HG03354 (cell line): Measurements from ENCODE around the gene IQSEC3.
"Not testable (repeated sequence)": the region's sequence is repeated elsewhere in the genome, so short reads cannot be mapped to it uniquely, and the experiment has no call there.

Experiments
- ATAC-seq: cut with Tn5 transposase; IDR thresholded peaks from one replicate; pipeline ENCODE4 v1.9.1; 2021; ENCODE audit warnings: mild to moderate bottlenecking; ENCODE audit not compliant: unreplicated experiment, poor library complexity, severe bottlenecking

The IQSEC3 gene

DNA sequence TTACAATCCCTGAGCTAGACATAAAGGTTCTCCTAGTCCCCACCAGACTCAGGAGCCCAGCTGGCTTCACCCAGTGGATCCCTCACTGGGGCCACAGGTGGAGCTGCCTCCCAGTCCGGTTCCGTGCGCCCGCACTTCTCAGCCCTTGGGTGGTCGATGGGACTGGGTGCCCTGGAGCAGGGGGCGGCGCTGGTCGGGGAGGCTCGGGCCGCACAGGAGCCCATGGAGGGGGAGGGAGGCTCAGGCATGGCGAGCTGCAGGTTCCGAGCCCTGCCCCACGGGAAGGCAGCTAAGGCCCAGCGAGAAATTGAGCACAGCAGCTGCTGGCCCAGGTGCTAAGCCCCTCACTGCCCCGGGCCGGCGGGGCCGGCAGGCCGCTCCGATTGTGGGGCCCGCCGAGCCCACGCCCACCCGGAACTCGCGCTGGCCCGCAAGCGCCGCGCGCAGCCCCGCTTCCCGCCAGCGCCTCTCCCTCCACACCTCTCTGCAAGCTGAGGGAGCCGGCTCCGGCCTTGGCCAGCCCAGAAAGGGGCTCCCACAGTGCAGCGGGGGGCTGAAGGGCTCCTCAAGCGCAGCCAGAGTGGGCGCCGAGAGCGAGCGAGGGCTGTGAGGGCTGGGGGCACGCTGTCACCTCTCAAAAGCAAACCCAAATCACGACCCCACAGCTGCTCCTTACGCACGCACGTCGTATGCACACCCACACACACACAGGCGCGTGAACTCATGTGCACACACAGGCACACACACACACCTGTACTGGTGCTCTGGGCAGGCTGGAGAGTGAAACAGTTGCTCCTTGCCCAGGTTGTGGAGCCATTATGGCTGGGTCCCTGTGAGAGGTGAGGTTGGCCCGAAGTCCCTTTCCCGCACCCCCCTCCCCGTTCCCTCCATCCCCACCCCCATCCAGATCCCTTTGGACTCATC lies 121.7 kb downstream of the IQSEC3 start:
- not testable (repeated sequence) for ATAC-seq

DNA sequence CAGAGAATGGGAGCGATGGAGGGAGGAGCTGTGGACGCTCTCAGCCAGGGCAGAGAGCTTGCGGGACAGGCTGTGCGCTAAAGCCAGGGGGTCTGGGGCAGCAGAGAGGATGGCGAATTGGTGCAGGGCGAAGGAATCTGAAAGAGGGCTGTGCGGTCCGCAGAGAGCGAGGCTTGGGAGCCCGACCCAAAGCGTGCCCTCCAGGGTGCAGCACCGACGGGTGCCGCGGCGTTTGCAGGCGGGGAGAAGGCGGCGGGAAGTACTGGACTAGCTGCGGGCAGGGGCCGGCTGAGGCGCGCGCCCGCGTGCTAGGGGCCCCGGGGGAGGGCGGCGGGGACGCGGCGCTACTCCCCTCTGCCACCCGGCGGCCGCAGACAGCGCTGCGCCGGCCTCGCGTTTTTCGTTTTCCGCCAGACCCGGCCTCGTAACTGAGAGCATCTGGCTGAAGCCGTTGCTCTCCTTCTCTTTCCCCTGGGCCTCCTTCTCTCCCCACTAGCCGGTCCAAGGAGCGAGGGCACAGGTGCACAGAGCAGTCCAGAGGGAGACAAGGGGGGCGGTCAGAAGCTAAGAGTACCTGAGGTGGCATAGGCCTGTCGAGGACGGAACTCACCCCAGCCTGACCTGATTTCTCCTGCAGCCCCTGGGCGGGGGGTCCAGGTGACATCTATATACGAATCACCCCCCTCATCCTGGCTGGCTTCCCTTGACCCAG lies 122.5 kb downstream of the IQSEC3 start:
- no peak for ATAC-seq

DNA sequence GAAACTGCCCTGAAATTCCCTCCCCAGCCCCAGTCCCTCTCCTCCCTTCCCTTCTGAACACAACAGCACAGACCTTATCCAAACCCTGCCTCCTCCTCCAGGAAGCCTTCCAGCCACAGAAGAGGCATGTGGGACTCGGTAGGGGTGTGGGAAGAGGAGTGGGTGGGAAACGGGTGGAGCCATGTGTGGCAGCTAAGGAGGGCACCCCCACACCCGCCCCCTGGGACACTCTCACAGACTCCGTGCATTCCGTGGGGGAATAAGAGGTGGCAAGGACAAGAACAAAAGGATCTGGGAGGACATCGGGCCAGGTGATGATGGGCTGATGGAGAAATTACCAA lies 123.0 kb downstream of the IQSEC3 start:
- ATAC-seq, result no peak

DNA sequence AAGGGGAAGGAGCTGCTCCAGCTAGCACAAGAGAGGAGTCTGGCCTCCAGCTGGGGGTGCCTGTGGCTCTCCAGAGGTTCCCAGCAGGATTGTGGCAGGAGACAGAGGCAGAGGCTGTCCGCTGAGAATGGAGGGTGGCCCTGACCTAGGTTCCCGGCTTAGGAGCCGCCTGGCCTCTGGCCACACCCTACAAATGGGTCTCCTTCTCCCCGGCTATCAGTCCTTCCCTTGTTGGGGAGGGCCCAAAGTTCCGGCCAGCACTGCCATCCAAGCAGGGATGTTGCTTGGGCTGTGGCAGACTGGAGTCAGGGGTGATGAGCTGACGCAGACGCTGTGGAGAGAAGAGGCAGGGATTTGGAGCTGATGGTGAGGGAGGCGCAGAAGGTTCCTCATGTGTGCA lies 124.3 kb downstream of the IQSEC3 start:
- no peak for ATAC-seq

DNA sequence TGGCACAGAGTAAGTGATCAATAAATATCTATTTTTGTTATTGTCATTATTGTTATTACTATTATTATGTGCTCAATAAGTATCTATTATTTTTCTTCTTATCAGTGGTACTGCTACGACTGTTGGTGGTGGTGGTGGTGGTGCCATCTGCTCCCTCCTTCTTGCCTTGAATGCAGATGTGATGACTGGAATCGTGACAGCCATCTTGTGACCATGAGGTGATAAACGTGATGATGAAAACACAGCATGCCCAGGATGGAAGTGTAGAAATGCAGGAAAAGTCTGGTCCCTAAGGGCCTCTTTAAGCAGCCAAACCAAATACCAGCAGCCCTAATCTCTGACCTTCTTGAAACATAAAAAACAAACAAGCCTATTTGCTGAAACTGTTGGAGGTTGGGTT lies 125.0 kb downstream of the IQSEC3 start:
- ATAC-seq, result no peak

DNA sequence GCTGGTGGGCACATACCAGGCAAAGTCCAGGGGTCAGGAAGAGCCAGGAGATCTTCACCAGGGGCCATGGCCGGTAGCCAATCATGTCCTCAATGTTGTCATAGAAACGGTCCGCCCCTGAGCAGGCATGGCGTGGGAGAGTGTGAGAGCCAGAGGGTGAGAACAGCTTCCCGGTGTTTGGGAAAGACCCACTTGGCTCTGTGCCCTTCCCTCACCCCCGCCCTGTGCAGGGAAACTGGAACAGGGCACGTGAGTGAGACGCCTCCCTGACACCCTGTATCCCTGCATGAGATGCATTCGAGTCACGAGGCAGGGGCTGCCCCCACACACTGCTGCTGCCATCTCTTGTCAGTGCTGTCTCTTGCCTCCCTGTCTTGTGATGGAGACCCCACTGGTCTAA lies 126.7 kb downstream of the IQSEC3 start:
- ATAC-seq, result no peak

DNA sequence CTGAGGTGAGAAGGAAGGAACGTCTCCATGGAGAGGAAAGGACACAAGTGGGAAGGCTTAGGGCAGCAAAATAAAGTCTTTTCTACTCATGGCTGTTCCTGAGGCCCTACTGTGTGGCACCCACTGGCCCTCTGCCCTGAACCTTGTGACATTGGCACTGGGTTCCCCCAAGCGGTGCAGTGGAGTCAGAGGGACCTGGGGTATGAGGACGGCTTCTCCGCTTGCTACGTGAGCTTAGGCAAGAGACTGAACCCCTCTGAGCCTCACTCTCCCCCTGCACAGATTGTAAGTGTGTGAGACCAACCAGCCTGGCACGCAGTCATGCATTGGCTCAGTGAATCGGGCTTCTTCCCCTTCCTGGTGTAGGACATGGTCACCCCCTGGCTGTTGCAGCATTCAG lies 127.7 kb downstream of the IQSEC3 start:
- ATAC-seq, result no peak

DNA sequence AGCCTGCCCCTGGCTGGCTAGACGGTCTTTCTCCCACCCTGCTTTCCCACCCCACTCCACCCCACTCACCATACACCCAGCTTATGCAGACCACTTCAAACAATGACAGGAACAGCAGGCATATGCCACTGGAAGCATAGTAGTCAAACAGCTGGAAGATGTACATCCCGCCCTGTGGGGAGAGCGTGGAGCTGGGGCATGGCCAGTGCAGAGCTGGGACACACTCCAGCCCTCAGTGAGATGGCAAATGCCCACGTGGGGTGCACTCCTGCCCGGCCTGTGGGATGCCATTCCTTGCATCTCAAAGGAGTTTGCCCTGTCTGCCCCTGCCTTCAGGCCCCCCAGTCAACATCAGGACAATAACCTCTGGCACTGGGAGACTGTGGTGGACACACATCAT lies 128.6 kb downstream of the IQSEC3 start:
- no peak for ATAC-seq

DNA sequence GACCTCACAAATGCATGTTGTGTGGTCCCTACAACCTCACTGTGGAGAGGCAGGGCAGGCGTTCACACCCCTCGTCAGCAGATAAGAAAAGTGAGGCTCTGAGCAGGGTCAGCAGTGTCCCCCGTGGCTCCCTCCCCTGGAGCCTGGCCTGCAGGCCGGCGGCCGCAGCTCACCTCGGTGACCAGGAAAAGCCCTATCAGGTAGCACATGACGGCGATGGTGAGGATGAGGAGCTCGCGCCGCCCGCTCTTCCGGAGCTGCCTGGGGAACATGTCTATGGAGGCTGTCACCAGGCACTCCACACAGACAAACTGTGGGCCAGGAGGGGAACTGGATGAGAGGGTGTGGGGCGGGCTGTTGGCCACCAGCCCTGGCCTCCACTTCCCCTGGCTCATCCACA lies 129.4 kb downstream of the IQSEC3 start:
- ATAC-seq, result no peak

DNA sequence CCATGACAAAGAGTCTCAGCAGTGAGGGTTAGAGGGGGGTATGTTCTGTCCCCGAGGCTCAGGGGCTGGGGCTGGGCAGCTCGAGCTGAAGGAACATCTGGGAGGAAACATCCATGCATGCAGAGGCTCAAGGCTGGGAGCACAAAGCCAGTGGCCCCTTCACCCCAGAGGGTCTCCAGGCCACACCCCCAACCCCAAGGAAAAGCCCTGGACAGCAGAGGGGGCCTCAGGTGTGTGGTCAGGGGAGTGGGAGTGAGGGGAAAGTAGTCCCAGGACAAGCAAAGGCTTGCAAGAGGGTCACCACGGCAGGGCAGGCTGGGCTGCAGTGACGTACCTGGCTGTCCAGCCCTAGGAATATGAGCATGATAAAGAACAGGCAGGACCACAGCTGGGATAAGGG lies 129.9 kb downstream of the IQSEC3 start:
- no peak for ATAC-seq

DNA sequence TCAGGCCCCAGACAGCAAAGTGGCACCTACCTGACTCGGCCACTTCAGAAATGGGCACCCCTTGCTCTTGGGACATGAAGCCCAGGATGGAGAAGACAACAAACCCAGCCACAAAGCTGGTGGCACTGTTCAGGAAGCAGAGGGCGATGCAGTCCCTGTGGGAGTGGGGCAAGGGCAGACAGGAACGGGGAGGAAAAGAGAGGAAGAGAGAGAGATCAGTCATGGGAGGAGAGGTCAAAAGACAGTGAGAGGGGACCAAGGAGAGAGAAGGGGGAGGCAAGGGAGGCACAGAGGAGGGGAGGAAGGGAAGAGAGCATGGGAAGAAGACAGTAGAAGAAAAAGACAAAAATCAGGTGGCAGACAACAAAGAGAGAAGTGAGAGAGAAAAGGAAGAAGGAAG lies 130.8 kb downstream of the IQSEC3 start:
- no peak for ATAC-seq

DNA sequence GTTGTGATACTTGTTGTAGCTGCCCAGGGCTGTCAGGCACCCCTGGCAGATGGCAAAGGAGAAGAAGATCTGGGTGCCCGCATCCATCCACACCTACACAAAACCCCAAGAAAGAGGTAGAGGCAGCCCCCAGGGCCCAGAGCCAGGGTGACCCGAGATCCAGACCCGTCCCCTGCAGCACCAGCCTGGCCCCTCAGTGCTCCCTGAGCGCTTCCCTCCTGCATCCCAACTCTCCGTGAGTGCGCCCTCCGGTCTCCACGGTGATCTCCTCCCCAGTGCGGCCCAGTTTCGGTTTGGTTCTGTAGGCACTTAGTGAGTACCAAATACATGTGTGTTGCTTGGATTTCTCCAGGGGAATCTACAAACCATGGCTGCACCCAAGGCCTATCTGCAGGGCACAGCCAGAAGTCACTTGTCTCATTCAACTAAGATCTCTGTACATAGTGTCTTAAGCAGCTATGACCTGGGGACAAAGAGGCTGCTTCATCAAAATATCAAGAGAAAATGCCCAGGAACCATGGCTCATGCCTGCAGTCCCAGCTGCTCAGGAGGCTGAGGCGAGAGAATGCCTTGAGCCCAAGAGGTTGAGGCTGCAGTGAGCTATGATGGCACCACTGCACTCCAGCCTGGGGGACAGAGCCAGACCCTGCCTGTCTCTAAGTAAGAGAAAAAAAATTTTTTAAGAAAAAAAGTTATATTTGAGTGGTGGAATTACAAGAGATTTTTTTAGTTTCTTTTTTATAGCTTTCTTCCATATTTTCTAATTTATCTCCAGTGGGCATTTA lies 131.5 kb downstream of the IQSEC3 start:
- no peak for ATAC-seq

DNA sequence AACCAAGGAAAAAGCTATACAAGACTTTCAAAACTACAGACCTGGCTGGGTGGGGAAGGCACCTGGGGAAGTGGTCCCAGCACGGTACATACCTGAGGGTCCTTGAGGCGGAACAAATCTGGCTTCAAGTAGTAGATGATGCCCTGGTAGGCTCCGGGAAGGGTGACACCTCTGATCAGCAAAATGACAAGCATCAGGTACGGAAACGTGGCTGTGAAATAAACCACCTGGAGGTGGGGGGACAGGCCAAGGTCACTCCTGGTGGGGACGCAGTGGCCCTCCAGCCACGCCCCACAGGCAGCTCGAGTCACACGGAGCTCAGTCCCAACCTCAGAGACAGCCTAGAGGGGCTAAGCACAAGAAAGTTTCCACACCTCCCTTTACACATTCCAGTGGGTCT lies 132.1 kb downstream of the IQSEC3 start:
- no peak for ATAC-seq

DNA sequence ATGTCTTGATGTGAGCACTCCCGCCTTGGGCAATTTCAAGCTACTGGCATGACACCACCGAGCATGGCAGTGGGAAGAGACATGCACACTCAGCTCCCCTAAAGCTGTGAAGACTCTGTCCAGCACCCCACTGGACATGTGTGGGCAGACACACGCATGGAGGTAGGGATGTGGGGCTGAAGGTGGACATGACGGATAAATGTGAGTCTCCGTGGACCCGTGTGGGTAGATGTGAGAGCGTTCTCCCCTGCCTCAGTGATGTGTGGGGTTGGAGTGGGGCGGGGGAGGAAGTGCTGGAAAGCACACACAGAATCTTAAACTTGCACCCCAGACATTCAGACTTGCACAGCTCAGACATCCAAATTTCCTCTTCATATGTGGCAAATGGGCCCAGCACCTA lies 134.8 kb downstream of the IQSEC3 start:
- ATAC-seq, result no peak

DNA sequence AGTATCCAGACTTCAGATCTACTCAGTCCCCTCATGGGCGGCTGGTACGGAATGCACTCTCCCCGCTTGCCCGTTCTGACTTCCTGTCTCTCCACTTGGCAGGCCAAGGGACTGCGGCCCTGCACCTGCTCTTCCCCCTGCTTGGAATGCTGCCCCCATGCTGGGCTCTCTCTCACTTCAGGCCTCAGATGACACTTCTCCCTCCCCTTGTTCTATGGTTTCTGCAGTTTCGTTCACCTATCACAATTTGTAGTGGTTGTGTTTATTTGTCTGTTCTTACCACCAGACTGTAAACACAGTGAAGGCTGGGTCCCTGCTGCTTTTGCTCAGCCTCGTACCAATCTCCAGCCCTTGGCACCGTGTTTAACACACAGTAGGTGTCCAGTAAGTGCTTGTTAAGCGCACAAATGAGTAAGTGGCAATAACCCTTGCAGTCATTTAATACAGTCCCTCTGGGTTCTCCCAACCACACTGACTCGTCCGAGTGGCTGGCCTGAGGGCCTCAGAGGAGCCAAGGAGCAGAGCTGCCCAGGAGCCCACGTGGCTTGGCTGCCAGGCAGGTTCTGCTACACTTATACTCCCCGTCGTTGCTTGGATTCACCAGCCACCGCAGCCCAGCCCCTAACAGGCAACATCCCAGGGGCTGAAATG lies 135.6 kb downstream of the IQSEC3 start:
- ATAC-seq, result no peak

DNA sequence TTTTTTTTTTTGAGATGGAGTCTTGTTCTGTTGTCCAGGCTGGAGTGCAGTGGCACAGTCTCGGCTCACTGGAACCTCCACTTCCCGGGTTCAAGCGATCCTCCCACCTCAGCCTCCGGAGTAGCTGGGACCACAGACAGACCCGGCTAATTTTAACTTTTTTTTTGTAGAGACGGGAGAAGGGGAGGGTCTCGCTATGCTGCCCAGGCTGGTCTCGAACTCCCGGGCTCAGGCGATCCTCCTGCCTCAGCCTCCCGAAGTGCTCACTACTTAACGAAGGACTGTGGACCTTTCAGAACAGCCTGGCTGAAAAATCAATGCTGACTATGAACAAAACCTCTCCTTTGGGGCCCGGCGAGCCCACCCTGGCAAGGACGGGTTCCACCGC lies 136.5 kb downstream of the IQSEC3 start:
- ATAC-seq, result no peak

DNA sequence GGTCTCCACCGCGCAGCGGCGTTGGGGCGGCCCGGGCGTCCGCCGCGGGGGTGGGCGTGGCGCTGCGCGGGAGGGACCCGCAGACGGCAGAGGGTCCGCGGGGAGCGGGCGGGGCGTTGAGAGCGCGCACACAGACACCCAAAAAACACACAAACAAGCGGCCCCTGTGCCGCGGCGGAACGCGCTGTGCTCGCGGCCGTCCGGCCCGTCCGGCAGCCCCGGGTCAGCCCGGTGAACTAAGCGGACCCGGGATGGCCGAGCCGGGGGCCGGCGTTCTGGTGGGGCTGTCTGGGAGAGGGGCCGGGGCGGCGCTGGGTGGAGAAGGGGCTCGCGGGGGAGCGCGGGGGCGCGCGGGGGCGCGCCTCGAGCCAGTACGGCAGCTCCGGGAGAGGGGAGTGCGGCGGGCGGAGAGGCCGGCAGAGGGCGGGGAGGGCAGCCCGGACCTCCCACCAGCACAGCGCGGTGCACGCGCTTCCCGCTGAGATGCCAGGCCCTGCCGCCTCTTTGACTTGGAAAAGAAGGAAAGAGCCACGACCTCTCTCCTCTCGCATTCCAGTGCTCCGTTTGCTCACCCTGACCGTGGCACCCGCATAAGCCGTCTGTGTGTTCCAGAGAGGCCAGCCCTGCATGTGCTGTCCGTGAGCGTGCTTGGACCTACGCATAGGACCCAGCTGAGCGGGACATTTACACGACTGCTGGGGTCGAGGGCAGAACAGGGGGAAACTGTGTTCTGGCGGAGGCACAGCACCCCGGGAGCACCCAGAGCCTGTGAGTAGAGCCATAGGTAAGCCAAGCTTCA lies 137.1 kb downstream of the IQSEC3 start:
- no peak for ATAC-seq

DNA sequence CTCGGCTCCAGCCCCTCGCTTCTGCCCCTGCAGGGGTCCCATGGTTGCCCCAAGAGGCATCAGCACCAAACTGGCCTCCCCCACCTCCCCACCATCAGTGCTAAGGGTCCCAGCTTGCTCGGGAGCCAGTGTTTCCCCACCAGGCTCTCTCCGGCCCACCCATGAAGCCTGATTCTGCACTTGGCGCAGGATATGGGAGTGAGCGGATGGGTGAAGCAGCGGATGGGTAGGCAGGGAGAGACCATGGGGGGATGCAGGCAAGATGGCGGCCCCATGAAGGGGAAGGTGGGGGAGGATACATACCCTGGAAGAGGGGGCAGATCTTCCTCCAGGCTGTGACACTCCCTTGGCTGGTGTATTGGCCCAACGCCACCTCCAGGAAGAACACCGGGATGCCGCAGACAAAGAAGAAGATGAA lies 137.7 kb downstream of the IQSEC3 start:
- ATAC-seq, result no peak

DNA sequence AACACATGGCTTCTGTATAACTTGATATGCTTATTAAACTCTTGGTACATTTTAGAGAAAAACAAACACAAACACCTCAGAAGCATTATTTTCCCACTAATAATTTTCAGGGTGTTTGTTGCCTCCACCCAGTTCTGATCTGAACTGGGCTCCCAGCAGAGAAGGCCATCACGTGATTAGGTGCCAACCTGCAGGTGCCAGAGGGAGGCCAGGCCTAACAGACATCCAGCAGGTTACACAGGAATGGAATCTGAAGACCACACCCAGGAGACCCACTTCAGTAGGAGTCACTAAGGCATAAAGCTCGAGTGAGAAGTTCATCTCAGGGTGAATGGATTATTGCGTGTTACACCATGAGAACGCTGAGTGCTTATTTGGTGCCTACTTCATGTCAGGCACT lies 138.5 kb downstream of the IQSEC3 start:
- no peak for ATAC-seq
